SK-N-SH treated with all-trans-retinoic acid at 6 μM for 48 hours (cell line): ENCODE data around the gene STMP1.
A peak's percentile ranks its signal among the peaks of the same experiment; 100 is the strongest.

Experiments used
- CREB5 ChIP-seq: fragments of 250-450 bp; sonication (Bioruptor Pico); IDR thresholded peaks from 2 replicates; pipeline ENCODE4 v1.5.1; 2020; ENCODE audit warnings: low read depth, mild to moderate bottlenecking, moderate library complexity
- CSRNP3 ChIP-seq: fragments of 250-450 bp; sonication (Bioruptor Pico); IDR thresholded peaks from 2 replicates; pipeline ENCODE4 v1.5.1; 2021; ENCODE audit warnings: mild to moderate bottlenecking, moderate library complexity
- GLIS3 ChIP-seq: fragments of 250-450 bp; sonication (Bioruptor Pico); IDR thresholded peaks from 2 replicates; pipeline ENCODE4 v1.5.0; 2020; ENCODE audit warnings: mild to moderate bottlenecking, moderate library complexity
- PATZ1 ChIP-seq: fragments of 250-450 bp; sonication (Bioruptor Pico); IDR thresholded peaks from 2 replicates; pipeline ENCODE4 v1.8.0; 2020; ENCODE audit warnings: mild to moderate bottlenecking, moderate library complexity, borderline replicate concordance
- POU6F1 ChIP-seq: fragments of 250-450 bp; sonication (Bioruptor Pico); IDR thresholded peaks from 2 replicates; pipeline ENCODE4 v1.8.0; 2021; ENCODE audit warnings: low read depth, mild to moderate bottlenecking, moderate library complexity, borderline replicate concordance
- RARB ChIP-seq: fragments of 250-450 bp; sonication (Bioruptor Pico); IDR thresholded peaks from 2 replicates; pipeline ENCODE4 v1.8.0; 2021; ENCODE audit warnings: mild to moderate bottlenecking, moderate library complexity
- SNAI2 ChIP-seq: fragments of 250-450 bp; sonication (Bioruptor Pico); IDR thresholded peaks from 2 replicates; pipeline ENCODE4 v1.5.0; 2020; ENCODE audit warnings: mild to moderate bottlenecking, moderate library complexity
- ZFP30 ChIP-seq: fragments of 450-650 bp; formaldehyde crosslinking; IDR thresholded peaks from 2 replicates; pipeline ENCODE4 v1.5.0; 2022; ENCODE audit warnings: mild to moderate bottlenecking, moderate library complexity
- ZNF565 ChIP-seq: fragments of 450-650 bp; formaldehyde crosslinking; conservative IDR thresholded peaks from 2 replicates; pipeline ENCODE4 v1.5.0; 2020; ENCODE audit warnings: low read depth, mild to moderate bottlenecking, moderate library complexity

GRCh38 chr7:135714534-135715009, 52.3 kb downstream of the STMP1 start:
- TF ChIP-seq ZNF565 (CRISPR knock-in tag) = no peak
- no peak for TF ChIP-seq CSRNP3
- TF ChIP-seq SNAI2 (CRISPR knock-in tag) = no peak
- TF ChIP-seq ZFP30 (CRISPR knock-in tag) = no peak
- TF ChIP-seq POU6F1 (CRISPR knock-in tag) = no peak
- TF ChIP-seq RARB (CRISPR knock-in tag) = no peak
- no peak for TF ChIP-seq GLIS3
- TF ChIP-seq PATZ1 = no peak
- TF ChIP-seq CREB5 (CRISPR knock-in tag) = peak; percentile 47; the same call in 1 of the 2 replicates
